GM20431 (cell line): ENCODE measurements around the gene RHBDF1.

ENCODE experiments used
- in situ Hi-C: fragments of 300-500 bp; cut with MseI, MboI; formaldehyde crosslinking; loops from one replicate; pipeline ENCODE4 v1.15.0; 2020; ENCODE audit warnings: low sequenced_read_pairs; ENCODE audit not compliant: unreplicated experiment

RHBDF1 gene

GRCh38 chr16:76535-77272, 4.3 kb upstream of the RHBDF1 start:
- in situ Hi-C loops: no loop called here

- in situ Hi-C loops: no loop called here
Observed at GRCh38 chr16:75580-76501, 3.4 kb upstream of the RHBDF1 start.

GRCh38 chr16:74747-75334, 2.4 kb upstream of the RHBDF1 start:
- in situ Hi-C loops: no loop called here

GRCh38 chr16:74051-74746, 1.8 kb upstream of the RHBDF1 start:
- in situ Hi-C loops: no loop called here

GRCh38 chr16:71540-72401, 660 bp downstream of the RHBDF1 start:
- in situ Hi-C loops: no loop called here

GRCh38 chr16:71210-71539, 1.3 kb downstream of the RHBDF1 start:
- in situ Hi-C loops: no loop called here

GRCh38 chr16:69181-69580, 3.2 kb downstream of the RHBDF1 start:
- in situ Hi-C loops: no loop called here

- in situ Hi-C loops: no loop called here
Observed at GRCh38 chr16:67884-68789, 4.3 kb downstream of the RHBDF1 start.

- in situ Hi-C loops: no loop called here
Observed at GRCh38 chr16:67183-67791, 5.1 kb downstream of the RHBDF1 start.

GRCh38 chr16:66309-67182, 5.9 kb downstream of the RHBDF1 start:
- in situ Hi-C loops: no loop called here

GRCh38 chr16:65745-66144, 6.7 kb downstream of the RHBDF1 start:
- in situ Hi-C loops: no loop called here

GRCh38 chr16:64914-65255, 7.5 kb downstream of the RHBDF1 start:
- in situ Hi-C loops: no loop called here

GRCh38 chr16:63998-64913, 8.2 kb downstream of the RHBDF1 start:
- in situ Hi-C loops: no loop called here

GRCh38 chr16:63466-63865, 9.0 kb downstream of the RHBDF1 start:
- in situ Hi-C loops: no loop called here

GRCh38 chr16:62968-63391, 9.5 kb downstream of the RHBDF1 start:
- in situ Hi-C loops: no loop called here

GRCh38 chr16:62283-62967, 10.0 kb downstream of the RHBDF1 start:
- in situ Hi-C loops: no loop called here
